Liver (tissue), 3 donors: ENCODE results near the gene CD52.

ENCODE experiments used
- EGR1 ChIP-seq, 2 donors: IDR thresholded peaks; 2 replicates each; pipeline ENCODE4 v1.6.1; 2016 to 2018; ENCODE audit warnings: antibody characterized with exemption in 2 of 2, low read depth in 2 of 2
- FOXA1 ChIP-seq: IDR thresholded peaks from 2 replicates; pipeline ENCODE4 v1.6.1; 2016; ENCODE audit warnings: antibody characterized with exemption
- GABPA ChIP-seq, 2 donors: IDR thresholded peaks in 1 of 2; conservative IDR thresholded peaks in 1 of 2; 2 replicates each; pipeline ENCODE4 v1.6.1; 2016; ENCODE audit warnings: antibody characterized with exemption in 2 of 2, mild to moderate bottlenecking in 1 of 2, moderate library complexity in 1 of 2
- RAD21 ChIP-seq, 2 donors: IDR thresholded peaks; 2 replicates each; pipeline ENCODE4 v1.6.1; 2016; ENCODE audit warnings: antibody characterized with exemption in 2 of 2, mild to moderate bottlenecking in 2 of 2
- RXRA ChIP-seq, 2 donors: IDR thresholded peaks; 2 replicates each; pipeline ENCODE4 v1.6.1; 2017 to 2018; ENCODE audit warnings: antibody characterized with exemption in 2 of 2, mild to moderate bottlenecking in 1 of 2
- SP1 ChIP-seq: IDR thresholded peaks from 2 replicates; pipeline ENCODE4 v1.6.1; 2018; ENCODE audit warnings: antibody characterized with exemption, mild to moderate bottlenecking
- TAF1 ChIP-seq: conservative IDR thresholded peaks from 2 replicates; pipeline ENCODE4 v1.6.1; 2016; ENCODE audit warnings: antibody characterized with exemption, mild to moderate bottlenecking
- YY1 ChIP-seq: IDR thresholded peaks from 2 replicates; pipeline ENCODE4 v1.6.1; 2016; ENCODE audit warnings: antibody characterized with exemption, mild to moderate bottlenecking
- TF ChIP-seq, protein P1 (sequence below): fragments of 150-350 bp; IDR thresholded peaks from 2 replicates; pipeline ENCODE4 v1.5.1; 2017; ENCODE audit warnings: improper control_type of control experiment, low read depth, low read length; ENCODE audit not compliant: missing input control
- TF ChIP-seq, protein P2 (sequence below): IDR thresholded peaks from 2 replicates; pipeline ENCODE4 v1.6.1; 2016; ENCODE audit warnings: antibody characterized with exemption
- donor health status: healthy.
- donor health status: healthy.

DNA sequence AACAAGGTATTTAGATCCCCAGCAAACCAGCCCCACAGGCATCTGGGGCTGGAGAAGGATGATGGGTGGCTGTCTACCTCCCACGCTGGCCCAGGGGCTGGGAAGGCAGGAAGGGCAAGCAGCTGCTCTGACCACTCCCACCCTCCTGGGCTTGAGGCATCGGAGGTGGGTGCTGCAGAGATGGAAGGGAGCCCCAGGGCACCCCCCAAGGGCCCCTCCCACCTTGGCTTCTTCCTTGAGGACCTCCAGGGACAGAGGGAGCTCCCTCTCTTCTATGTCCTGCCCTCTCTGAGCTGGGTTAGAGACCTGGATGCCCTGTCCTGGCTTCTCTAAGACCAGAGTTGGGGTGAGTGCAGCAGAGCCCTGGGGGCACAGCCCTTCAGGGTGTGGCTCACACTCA is 3.1 kb downstream of the CD52 start:
- no peak for TF ChIP-seq FOXA1
- TF ChIP-seq, protein P1, sequence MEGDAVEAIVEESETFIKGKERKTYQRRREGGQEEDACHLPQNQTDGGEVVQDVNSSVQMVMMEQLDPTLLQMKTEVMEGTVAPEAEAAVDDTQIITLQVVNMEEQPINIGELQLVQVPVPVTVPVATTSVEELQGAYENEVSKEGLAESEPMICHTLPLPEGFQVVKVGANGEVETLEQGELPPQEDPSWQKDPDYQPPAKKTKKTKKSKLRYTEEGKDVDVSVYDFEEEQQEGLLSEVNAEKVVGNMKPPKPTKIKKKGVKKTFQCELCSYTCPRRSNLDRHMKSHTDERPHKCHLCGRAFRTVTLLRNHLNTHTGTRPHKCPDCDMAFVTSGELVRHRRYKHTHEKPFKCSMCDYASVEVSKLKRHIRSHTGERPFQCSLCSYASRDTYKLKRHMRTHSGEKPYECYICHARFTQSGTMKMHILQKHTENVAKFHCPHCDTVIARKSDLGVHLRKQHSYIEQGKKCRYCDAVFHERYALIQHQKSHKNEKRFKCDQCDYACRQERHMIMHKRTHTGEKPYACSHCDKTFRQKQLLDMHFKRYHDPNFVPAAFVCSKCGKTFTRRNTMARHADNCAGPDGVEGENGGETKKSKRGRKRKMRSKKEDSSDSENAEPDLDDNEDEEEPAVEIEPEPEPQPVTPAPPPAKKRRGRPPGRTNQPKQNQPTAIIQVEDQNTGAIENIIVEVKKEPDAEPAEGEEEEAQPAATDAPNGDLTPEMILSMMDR: no peak
- no peak for TF ChIP-seq GABPA (IDR thresholded peaks at IDR 0.05 in 1 of 2, conservative IDR thresholded peaks at IDR 0.05 in 1 of 2)
- TF ChIP-seq YY1: no peak
- no peak for TF ChIP-seq RAD21 (IDR thresholded peaks at IDR 0.05)
- no peak for TF ChIP-seq SP1
- TF ChIP-seq, protein P2, sequence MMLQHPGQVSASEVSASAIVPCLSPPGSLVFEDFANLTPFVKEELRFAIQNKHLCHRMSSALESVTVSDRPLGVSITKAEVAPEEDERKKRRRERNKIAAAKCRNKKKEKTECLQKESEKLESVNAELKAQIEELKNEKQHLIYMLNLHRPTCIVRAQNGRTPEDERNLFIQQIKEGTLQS: no peak
- no peak for TF ChIP-seq TAF1
- no peak for TF ChIP-seq RXRA (IDR thresholded peaks at IDR 0.05)
- TF ChIP-seq EGR1 (IDR thresholded peaks at IDR 0.05; ENCODE audit: low read depth in 2 of 2): no peak
